HTERT RPE-1 (cell line): ENCODE results near the gene FHL2.

ENCODE experiments used
- in situ Hi-C: fragments of 300-500 bp; cut with MboI; formaldehyde crosslinking; loops from 4 replicates; pipeline ENCODE4 v1.14.3; 2020; ENCODE audit warnings: low sequenced_read_pairs

The FHL2 gene

DNA sequence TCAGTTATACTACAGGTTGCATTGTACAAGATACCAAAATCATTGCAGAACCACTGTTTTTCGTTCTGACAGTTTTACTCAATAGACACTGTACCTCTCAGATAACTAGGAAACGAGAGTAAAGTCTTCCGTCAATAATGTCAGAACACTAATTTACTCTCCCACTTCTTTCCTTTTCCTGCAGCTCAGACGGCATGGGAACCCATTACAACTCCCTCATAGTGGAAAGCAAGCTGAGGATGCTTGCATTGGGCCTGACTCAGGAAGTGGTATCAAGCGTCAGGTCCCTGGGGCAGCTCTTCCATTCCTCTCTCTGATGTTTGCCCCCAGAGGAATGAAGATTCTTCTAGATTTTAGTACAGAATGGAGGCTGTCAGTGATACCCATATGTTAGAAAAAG lies 23.9 kb upstream of the FHL2 start:
- in situ Hi-C loops: no loop called here

DNA sequence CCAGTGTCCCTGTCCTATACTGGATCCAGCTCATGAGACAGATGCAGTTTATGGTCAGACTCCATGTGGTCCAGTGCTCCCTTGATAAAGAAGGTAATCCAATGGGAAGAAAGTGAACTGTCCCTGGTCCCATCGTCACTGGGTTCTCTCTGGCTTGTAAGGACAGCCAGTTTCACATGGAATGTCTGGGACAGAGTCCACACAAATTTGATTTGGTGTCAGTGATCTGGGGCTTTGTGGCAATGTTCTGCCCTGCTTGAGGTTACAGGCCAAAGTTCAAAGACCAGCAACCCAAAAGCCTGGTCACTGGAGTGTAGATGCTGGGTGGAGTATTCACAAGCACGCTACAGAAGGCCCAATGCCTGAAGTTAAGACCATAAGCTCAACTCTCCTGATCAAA lies 22.2 kb upstream of the FHL2 start:
- in situ Hi-C loops: no loop called here

DNA sequence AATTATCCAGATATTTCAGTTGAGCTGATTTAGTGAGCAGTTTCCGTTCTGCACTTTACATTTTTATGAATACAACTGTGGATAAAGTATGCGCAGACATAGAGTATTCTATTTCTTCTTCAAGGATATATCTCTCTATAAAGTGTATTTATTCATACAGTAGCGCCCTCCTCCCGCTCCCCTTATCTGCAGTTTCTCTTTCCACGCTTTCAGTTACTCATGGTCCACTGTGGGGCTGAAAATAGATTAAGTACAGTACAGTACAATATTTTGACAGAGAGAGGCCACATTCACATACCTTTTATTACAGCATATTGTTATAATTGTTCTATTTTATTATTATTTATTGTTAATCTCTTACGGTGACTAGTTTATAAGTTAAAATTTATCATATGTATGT lies 19.7 kb upstream of the FHL2 start:
- in situ Hi-C loops: no loop called here

DNA sequence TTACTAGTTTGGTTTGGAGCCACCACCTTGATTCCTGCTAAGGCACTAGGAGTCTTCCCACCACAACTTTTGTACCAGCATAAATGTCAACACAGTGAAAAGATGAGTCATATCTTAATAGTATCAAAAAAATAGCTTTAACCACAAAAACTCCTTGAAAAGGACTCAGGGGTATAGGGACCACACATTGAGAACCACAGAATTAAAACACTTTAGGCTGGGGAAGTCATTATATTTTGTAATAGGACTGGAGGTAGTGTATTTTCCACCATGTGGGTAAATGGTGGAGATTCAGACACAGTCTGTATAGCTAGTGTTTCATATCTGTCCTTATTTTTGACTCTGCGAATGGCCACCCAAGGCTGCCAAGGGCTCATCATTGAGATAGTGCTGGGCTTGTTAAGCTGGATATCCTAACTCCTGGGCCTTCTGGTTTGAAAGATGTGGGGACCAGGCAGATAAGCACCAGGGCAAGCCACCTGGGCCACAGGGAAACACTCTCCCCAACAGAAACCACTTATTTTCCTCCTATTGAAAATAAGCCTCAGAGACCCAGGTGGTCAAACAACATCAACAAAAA lies 19.1 kb upstream of the FHL2 start:
- in situ Hi-C loops: no loop called here

DNA sequence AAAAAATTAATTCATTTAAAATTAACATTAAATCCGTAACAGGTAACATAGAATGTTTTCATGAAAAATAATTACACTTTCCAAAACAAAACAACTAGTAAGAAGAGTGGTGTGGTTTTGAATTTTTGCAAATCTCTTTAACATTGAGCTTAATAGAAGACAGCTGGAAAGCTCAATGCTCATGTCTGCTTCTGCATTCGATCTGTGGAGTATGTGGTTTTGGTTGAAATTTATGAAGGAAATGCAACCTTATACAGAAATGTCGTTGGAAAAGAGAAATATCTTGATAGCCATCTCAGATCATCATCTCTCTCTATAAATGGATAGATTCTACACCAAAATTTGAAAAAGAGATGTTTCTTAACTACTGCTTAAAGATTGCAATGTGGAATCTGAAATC lies 17.3 kb upstream of the FHL2 start:
- in situ Hi-C loops: no loop called here

DNA sequence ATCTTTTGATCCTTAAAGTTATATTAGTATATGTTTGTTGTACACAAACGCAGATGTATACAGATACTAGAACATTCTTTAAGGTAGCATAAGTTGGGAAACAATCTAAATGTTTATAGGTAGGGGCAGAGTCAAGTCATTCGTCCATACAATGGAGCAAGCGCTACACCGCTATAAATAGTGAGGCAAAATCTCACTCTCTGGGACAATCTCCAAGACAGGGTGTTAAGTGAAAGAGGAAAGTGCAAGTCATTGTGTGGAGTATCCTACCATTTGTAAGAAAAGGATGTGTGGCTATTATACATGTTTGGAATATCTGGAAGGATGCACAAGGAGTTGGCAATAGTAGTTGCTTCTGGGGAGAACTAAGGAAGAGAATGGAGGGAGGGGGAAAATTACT lies 16.2 kb upstream of the FHL2 start:
- in situ Hi-C loops: no loop called here

DNA sequence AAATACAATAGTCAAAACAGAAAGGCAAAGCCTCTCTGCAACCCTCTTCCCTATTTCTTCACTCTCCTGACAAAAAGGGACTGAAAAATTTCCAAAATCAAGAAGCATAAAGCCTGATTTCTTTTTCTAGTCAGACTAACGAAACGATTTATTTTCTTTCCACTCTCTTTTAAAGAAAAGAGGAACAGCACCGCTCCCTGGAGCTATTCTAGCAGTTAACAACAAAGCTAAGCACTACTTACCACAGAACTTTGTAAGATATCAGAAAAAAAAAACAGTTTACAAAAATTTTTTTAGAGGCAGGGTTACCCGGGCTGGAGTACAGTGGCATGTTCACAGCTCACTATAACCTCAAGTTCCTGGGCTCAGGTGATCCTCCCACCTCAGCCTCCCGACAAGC lies 14.4 kb upstream of the FHL2 start:
- in situ Hi-C loops: no loop called here

DNA sequence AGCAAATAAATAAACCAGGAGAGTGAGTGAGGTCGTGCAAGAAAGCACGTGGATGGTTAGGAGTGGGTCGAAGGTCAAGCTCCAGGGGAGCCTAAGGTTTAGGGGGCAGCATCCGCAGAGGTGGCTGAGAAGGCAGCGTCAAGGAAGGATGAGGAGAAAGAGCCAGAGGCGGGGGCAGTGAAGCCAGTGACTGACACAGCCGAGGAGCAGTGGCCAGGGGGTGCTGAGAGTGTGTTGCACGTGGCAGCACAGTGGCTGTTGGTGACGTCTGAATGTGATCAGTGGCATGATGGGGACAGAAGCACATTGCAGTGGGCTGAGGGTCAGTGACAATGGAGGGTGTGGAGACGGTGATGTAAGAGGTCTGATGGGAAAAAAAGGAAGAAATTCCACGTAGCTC lies 13.7 kb upstream of the FHL2 start:
- in situ Hi-C loops: no loop called here

DNA sequence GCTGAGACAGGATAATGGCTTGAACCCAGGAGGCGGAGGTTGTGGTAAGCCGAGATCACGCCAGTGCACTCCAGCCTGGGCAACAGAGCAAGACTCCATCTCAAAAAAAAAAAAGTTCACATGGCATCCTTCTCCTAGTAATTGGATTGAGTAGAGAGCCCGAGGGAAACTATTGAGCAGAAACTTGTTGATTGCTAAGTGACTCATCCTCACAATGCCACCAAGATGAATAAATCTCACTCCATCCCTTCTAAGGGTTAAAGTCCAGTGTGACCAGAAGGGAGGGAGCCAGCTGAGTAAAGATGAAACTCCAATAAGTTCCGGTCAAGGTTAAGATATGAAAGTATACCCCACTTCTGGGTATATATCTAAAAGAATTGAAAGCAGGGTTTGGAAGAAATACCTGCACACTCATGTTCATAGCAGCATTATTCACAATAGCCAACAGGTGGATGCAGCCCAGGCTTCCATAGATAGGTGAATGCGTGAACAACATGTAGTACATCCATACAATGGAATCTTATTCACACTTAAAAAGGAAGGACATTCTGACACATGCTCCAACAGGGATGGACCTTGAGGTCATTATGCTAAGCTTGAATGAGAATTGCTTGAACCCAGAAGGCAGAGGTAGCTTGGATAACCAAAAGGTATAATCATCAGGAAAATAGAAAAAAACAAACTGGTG lies 13.0 kb upstream of the FHL2 start:
- in situ Hi-C loops: no loop called here

DNA sequence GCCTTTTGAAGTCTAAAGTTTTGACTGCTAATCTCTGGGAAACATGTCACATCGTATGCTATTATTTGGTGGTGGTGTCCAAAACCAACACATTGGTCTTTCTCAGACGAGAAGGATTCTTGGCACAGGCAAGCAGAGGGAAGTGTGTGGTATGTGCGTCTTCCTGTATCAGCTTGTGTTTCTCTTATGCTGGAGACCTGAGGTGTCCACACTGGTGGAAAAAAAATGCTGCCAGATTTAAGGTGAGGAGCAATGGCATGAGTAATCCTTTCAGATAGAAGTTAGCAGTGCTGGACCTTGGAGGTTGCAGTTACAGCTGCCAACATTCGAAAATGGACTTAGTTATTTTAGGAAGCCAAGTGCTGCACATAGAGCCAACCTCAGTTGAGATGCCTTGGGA lies 11.7 kb upstream of the FHL2 start:
- in situ Hi-C loops: no loop called here

DNA sequence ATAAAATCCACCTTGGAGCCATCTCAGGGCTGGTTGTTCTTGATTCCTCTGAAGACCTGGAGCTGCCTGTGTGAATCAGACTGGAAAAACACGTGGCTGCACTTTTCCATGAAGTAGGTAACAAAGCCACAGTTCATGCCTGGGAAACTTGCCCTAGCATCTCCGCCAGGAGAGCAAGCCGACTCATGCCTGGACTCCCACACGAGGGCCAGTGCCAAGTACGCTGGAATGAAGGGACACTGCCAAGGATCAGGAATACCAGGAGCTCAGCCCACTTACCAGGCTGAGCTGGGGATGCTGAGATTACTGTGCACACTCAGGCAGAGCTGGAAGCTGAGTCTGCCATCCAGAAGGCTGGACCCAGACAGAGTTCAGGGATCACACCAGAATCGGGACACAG lies 10.9 kb upstream of the FHL2 start:
- in situ Hi-C loops: no loop called here

DNA sequence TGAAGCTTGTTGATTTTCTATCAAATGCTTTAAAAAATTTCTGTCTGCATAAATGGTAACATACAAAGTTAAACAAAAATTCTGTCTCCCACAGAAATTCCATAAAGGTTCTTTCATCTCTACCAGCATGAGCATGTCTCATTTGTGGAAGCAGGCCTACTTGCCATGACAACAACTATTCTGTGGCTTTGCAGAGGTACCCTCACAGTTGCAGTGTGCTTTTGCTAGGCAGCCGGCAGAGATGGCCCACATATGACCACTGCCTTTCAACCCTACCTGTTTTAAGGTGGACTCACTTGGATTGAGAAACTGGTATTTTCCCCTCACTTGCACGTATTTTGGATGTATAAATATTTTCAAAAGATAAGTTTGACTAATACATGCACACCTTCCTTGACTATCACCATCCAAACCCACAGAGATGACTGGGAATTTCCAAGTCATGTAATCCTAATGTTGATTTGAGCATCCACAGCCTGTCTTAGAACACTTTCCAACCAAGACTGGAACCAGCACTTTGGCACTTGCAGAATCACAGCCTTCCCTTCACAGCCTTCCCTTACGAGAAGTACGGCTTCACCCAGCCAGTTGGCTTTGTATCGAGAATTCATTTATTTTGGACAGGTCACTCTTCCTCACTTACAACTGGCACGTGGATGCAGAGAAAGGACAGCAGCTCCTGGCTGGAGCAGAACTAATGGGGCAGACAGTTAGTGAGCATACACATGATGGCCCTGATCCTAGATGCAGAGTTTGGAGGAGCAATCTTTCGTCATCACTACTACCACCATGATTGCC lies 9.3 kb upstream of the FHL2 start:
- in situ Hi-C loops: no loop called here

DNA sequence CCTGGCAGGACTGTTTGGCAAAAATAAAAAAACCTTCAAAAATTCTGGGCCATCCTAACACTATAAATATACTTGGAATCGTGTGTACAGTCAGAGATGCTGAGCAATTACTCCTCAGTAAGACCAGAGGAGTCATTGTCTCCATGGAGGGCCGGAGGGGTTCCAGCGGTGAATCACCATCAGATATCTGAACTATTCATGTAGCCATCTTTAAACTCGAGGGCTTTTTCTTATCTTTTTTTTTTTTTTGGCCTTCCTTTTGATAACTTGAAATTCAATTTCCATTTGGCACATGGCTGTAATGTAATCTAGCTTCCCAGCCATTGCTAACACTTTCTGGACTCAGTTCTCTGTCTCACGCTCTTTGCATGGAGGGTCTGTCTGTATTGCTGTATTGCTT lies 7.4 kb upstream of the FHL2 start:
- in situ Hi-C loops: no loop called here

DNA sequence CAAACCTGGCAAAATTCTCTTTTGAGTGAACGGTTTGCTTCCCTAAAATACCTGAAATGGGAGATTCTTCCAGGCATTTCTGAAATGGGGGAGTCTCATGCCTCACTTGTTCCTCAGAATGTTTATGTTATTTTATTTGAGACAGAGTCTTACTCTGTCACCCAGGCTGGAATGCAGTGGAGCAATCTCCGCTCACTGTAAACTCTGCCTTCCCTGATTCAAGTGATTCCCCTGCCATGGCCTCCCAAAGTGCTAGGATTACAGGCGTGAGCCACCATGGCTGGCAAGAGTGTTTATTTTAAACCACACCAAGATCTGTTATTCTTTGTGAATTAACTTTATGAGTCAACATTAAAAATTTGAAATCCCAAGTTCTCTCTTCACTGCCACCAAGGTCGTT lies 6.4 kb upstream of the FHL2 start:
- in situ Hi-C loops: no loop called here

DNA sequence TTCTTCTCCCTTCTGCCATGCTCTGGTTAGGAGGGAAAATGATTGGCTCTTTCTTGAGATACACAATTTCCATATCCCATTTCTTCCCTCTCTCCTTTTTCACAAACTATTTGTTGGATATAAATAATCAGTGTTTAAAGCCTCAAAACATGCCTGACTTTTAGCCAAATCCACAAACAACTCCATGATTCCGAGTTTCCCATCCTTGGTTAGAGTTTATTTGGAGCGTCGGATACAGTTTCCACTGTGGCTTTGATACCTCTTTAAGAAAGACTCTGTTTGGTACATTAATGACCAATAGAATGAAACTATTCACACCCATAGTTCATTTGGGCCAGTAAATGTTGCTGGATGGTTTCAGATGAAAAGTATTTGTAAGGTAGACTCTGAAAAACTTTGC lies 5.9 kb upstream of the FHL2 start:
- in situ Hi-C loops: no loop called here

DNA sequence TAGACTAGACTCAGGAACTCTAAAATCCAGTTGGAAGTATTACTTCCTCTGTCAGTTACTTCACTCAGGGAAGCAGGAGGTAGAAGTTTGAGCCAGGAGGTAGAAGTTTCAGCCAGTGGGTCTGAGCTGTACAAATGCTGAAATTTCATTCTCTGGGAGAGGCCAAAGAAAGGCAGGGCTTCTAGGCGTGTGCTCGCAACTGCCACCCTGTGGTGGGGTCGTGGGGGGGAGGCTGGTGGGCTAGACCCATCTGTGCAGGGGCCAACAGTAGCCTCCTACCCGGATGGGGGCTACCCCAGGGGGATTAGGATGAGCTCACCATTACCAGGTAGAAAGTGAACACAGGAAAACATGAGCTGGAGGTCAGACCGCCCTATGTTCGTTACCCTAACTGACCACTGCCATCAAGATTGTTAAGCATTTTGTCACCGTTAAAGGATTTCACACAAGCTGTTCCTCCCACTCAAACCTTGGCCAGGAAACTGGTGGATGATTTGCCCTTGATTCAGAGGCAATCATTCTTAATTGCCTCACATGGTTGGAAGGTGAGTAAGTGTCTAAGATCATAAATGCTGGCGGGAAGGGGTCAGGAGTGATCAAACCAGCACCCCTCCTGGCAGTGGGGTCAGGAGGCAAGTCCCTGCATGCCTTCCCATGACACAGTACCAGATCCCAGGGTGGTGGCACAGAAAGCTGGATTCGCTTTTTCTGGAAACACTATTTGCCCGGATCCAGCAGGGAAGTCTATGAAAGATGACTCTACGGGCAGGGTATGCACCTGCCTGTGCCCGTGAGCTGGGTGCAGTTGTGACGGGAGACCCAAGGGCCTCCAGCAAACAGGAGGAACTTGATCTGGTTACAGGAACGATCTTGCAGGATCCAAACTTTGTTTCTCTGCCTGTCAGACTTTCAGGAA lies 5.2 kb upstream of the FHL2 start:
- in situ Hi-C loops: no loop called here

DNA sequence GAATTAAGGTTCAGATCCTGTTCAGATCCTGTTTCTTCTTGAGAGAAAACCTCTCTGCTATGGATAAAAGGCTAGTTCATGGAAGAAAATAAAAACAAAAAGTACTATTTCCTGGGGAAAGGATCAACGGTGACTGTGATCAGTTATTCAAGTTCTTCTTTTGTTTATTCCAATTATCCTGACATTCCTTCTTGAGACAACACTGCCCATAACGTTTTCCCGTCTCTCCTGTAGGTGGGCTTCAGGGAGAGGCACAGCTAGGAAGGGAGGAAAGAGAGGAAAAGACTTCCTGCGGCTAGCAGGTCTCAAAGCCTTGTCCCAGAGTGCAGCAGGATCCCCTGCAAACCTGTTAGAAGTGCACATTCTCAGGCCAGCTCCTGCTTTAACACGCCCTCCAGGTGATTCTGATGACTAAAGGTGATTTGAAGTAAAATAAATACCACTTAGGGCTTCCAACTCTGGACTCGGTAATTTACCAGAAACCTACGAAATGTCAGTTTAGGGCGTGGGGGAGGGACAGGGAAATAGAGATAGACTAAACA lies 4.5 kb upstream of the FHL2 start:
- in situ Hi-C loops: no loop called here

DNA sequence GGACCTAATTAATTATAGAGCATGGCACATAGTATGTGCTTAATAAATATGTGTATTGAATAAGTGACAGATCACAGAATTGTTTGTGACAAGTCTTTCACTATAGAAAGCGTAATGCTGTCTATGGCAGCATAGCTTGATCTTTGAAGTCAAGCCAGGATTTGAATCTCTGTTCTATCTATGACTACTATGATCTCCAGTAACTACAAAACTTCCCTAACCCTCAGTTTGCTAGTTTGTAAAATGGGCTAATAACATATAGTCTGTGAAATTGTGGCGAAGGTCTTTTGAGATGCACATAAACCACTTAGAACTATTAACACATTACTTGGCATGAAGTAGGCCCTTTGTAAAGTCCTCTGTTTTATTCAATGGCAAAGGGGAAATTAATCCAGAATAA lies 4.0 kb upstream of the FHL2 start:
- in situ Hi-C loops: no loop called here

DNA sequence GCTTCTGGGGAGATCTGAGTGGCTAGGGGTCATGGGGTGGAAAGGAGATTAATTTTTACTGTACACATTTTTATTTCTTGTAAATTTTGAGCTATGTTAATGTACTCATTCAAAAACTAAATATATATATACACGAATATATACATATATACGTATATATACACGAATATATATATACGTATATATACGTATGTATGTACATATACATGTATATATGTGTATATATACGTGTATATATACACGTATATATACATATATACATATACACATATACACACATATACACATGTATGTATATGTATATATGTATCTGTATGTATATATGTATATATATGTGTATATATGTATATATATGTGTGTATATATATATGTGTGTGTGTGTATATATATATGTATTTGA lies 3.0 kb upstream of the FHL2 start:
- in situ Hi-C loops: no loop called here

DNA sequence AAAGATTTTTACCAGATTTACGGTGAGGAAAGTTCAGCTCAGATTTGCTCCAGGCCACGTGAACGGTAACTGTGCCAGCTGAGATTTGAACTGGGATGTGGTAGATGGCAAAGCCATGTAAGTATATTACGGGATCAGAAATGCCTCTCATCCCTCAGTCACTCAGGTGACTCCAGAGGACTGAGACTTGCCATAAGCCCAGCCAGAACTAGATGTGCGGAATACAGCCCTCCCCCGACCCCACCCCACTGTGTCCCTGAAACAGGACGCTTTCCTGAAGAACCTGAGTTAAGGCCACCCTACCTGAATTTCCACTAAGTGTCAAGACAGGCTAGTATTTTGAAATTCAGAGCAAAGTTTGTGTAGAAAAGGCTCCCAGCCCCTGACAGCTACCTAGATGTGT lies 1.3 kb upstream of the FHL2 start:
- in situ Hi-C loops: no loop called here

DNA sequence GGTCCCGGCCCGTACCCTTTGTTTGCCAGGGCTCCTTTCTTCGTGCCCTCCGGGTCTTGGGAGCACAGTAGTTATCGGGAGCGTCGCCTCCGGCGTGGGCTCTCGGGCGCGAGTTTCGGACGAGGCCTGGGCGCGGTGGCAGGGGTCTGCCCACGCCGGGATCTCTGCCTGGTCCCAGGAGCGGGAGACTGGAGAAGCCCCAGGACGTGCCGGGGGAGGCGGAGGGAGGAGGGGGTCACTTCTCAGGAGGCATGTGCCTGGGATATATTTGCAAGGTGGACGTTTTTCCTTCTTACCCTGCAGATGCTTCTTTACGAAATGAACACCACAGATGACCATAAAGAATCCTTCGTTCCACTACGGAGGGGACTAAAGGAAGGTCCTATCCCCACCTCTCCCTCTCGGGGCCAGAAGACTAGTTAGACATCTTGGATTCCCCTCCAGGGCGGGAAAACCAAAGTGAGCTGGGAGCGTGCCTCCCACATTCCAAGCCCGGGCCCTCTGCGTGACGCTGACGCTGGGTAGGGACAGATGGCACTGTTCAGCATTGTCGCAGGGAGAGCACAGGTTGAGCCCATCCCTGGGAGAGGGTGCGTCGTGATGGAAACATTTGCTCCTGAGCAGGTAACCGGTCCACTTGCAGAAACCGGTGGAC lies 483 bp upstream of the FHL2 start:
- in situ Hi-C loops: no loop called here
